NT2/D1 (cell line): Measurements from ENCODE around the gene MYO1A.

ENCODE experiments used
- DNase-seq: peaks from one replicate; pipeline ENCODE4 v3.0.0-alpha.2; 2011; ENCODE audit warnings: low read depth, low spot score
- H3K27me3 ChIP-seq: 2 replicates; pipeline ENCODE4 v1.6.0; 2011; ENCODE audit warnings: mild to moderate bottlenecking; ENCODE audit not compliant: insufficient read length, insufficient read depth
- H3K36me3 ChIP-seq: 2 replicates; pipeline ENCODE4 v1.6.1; 2011; ENCODE audit warnings: mild to moderate bottlenecking, low read length, mixed read lengths; ENCODE audit not compliant: insufficient read depth, insufficient read length
- H3K4me1 ChIP-seq: 2 replicates; pipeline ENCODE4 v1.5.1; 2011; ENCODE audit not compliant: insufficient read depth, insufficient read length
- H3K4me3 ChIP-seq: 2 replicates; pipeline ENCODE4 v1.5.1; 2011; ENCODE audit warnings: low read depth; ENCODE audit not compliant: insufficient read length
- H3K9ac ChIP-seq: 2 replicates; pipeline ENCODE4 v1.6.0; 2011; ENCODE audit warnings: low read depth; ENCODE audit not compliant: insufficient read length
- H3K9me3 ChIP-seq: 2 replicates; pipeline ENCODE4 v1.5.1; 2011; ENCODE audit warnings: mild to moderate bottlenecking, low read length; ENCODE audit not compliant: insufficient read depth
- SUZ12 ChIP-seq: IDR thresholded peaks from 2 replicates; pipeline ENCODE4 v1.6.1; 2011; ENCODE audit not compliant: insufficient read length, insufficient read depth; ENCODE audit errors: extremely low read depth
- YY1 ChIP-seq: IDR thresholded peaks from 2 replicates; pipeline ENCODE4 v1.6.1; 2011; ENCODE audit not compliant: insufficient read length, insufficient read depth
- ZNF274 ChIP-seq: IDR thresholded peaks from 2 replicates; pipeline ENCODE4 v1.6.1; 2011; ENCODE audit warnings: mild to moderate bottlenecking, low read depth, low read length

The MYO1A gene

GRCh38 chr12:57044468-57044867 is 5.5 kb downstream of the MYO1A start:
- Histone ChIP-seq H3K27me3 (peaks cover 5% of the 10 kb centered on the region), H3K36me3 (no peaks in the 10 kb centered on the region), H3K4me1 (no peaks in the 10 kb centered on the region), H3K9me3 (no peaks in the 10 kb centered on the region), H3K9ac (no peak overlapping the region), H3K4me3 (no peak overlapping the region)
- no peak for TF ChIP-seq ZNF274
- no peak for TF ChIP-seq YY1
- TF ChIP-seq SUZ12 = no peak
- DNase-seq = no peak

- TF ChIP-seq ZNF274 (no peak), YY1 (no peak), SUZ12 (no peak)
- Histone ChIP-seq H3K9me3 (no peaks in the 10 kb centered on the region), H3K9ac (no peak overlapping the region), H3K27me3 (peaks cover 5% of the 10 kb centered on the region), H3K4me1 (no peaks in the 10 kb centered on the region), H3K4me3 (no peak overlapping the region), H3K36me3 (no peaks in the 10 kb centered on the region)
- no peak for DNase-seq
Observed at GRCh38 chr12:57042695-57043094, 7.2 kb downstream of the MYO1A start.

GRCh38 chr12:57040750-57041149 is 9.2 kb downstream of the MYO1A start:
- TF ChIP-seq YY1 = no peak
- TF ChIP-seq SUZ12 = no peak
- no peak for TF ChIP-seq ZNF274
- H3K9me3 ChIP-seq = no peaks in the 10 kb centered on the region
- no peak for DNase-seq
- no peaks in the 10 kb centered on the region for H3K36me3 ChIP-seq
- H3K4me1 ChIP-seq = no peaks in the 10 kb centered on the region
- H3K4me3 ChIP-seq = no peak overlapping the region
- no peak overlapping the region for H3K9ac ChIP-seq
- H3K27me3 ChIP-seq = peaks cover 5% of the 10 kb centered on the region

- H3K27me3 ChIP-seq = peaks cover 5% of the 10 kb centered on the region
- H3K4me3 ChIP-seq = no peak overlapping the region
- no peak for DNase-seq
- TF ChIP-seq SUZ12 (no peak), YY1 (no peak), ZNF274 (no peak)
- no peaks in the 10 kb centered on the region for H3K9me3 ChIP-seq
- H3K9ac ChIP-seq = no peak overlapping the region
- no peaks in the 10 kb centered on the region for H3K4me1 ChIP-seq
- no peaks in the 10 kb centered on the region for H3K36me3 ChIP-seq
Observed at GRCh38 chr12:57040211-57040610, 9.7 kb downstream of the MYO1A start.

GRCh38 chr12:57039016-57039798 is 10.7 kb downstream of the MYO1A start:
- H3K4me1 ChIP-seq = peaks cover 2% of the 10 kb centered on the region
- no peak for TF ChIP-seq YY1
- no peak for TF ChIP-seq ZNF274
- TF ChIP-seq SUZ12 = no peak
- H3K9ac ChIP-seq = no peak overlapping the region
- H3K9me3 ChIP-seq = no peaks in the 10 kb centered on the region
- peaks cover 5% of the 10 kb centered on the region for H3K27me3 ChIP-seq
- DNase-seq = no peak
- H3K36me3 ChIP-seq = no peaks in the 10 kb centered on the region
- H3K4me3 ChIP-seq = no peak overlapping the region

GRCh38 chr12:57037264-57037663 is 12.7 kb downstream of the MYO1A start:
- Histone ChIP-seq H3K4me1 (peaks cover 2% of the 10 kb centered on the region), H3K27me3 (peaks cover 5% of the 10 kb centered on the region), H3K9ac (no peak overlapping the region), H3K9me3 (no peaks in the 10 kb centered on the region), H3K4me3 (no peak overlapping the region), H3K36me3 (no peaks in the 10 kb centered on the region)
- DNase-seq = no peak
- TF ChIP-seq YY1 (no peak), SUZ12 (no peak)

- no peak for DNase-seq
- no peak for TF ChIP-seq ZNF274
- Histone ChIP-seq H3K4me3 (no peak overlapping the region), H3K4me1 (peaks cover 2% of the 10 kb centered on the region), H3K27me3 (no peaks in the 10 kb centered on the region), H3K9me3 (no peaks in the 10 kb centered on the region), H3K36me3 (no peaks in the 10 kb centered on the region), H3K9ac (no peak overlapping the region)
Observed at GRCh38 chr12:57033431-57033830, 16.5 kb downstream of the MYO1A start.

- TF ChIP-seq SUZ12 = no peak
- TF ChIP-seq YY1 = no peak
- no peak for TF ChIP-seq ZNF274
- no peak overlapping the region for H3K9ac ChIP-seq
- H3K4me3 ChIP-seq = no peak overlapping the region
- H3K27me3 ChIP-seq = no peaks in the 10 kb centered on the region
- no peaks in the 10 kb centered on the region for H3K36me3 ChIP-seq
- no peak for DNase-seq
- peaks cover 7% of the 10 kb centered on the region for H3K4me1 ChIP-seq
- H3K9me3 ChIP-seq = no peaks in the 10 kb centered on the region
Observed at GRCh38 chr12:57031789-57032188, 18.1 kb downstream of the MYO1A start.
